Smooth muscle cell (in vitro differentiated cells): ENCODE measurements around the gene RPS6KB2. TPM values are rescaled to one million over a fixed set of nuclear protein-coding genes. Genes with fewer than 3 reads are reported as not detected.

Source experiments
- DNase-seq: peaks from one replicate; lab custom pipeline; 2025; ENCODE audit not compliant: unreplicated experiment; lab: John Stamatoyannopoulos, UW
- H2AFZ ChIP-seq: fragments of 200-600 bp; sonication (generic); 2 replicates; pipeline ENCODE4 v1.6.0; 2016; ENCODE audit warnings: antibody characterized with exemption, low read depth, mild to moderate bottlenecking
- H3F3A ChIP-seq: fragments of 200-600 bp; sonication (generic); 2 replicates; pipeline ENCODE4 v1.6.0; 2017; ENCODE audit warnings: antibody characterized with exemption, low read depth
- H3K27ac ChIP-seq: fragments of 200-600 bp; sonication (generic); 2 replicates; pipeline ENCODE4 v1.5.1; 2016; ENCODE audit warnings: low read depth, mild to moderate bottlenecking
- H3K27me3 ChIP-seq: fragments of 200-600 bp; sonication (generic); 2 replicates; pipeline ENCODE4 v1.6.1; 2016; ENCODE audit warnings: low read depth, mild to moderate bottlenecking
- H3K36me3 ChIP-seq: fragments of 200-600 bp; sonication (generic); 2 replicates; pipeline ENCODE4 v1.5.1; 2016; ENCODE audit warnings: low read depth
- H3K4me1 ChIP-seq: fragments of 200-600 bp; sonication (generic); 2 replicates; pipeline ENCODE4 v1.5.1; 2016; ENCODE audit warnings: low read depth
- H3K4me2 ChIP-seq: fragments of 200-600 bp; sonication (generic); 2 replicates; pipeline ENCODE4 v1.6.0; 2016; ENCODE audit warnings: mild to moderate bottlenecking
- H3K4me3 ChIP-seq: fragments of 200-600 bp; sonication (generic); 2 replicates; pipeline ENCODE4 v1.5.1; 2016; ENCODE audit warnings: mild to moderate bottlenecking
- H3K79me2 ChIP-seq: fragments of 200-600 bp; sonication (generic); 2 replicates; pipeline ENCODE4 v1.6.0; 2016; ENCODE audit warnings: low read depth, mild to moderate bottlenecking
- H3K9ac ChIP-seq: fragments of 200-600 bp; sonication (generic); 2 replicates; pipeline ENCODE4 v1.6.0; 2016; ENCODE audit warnings: low read depth
- H3K9me3 ChIP-seq: fragments of 200-600 bp; sonication (generic); replicated peaks from 2 replicates; pipeline ENCODE4 v1.5.1; 2016; ENCODE audit warnings: low read depth
- H4K20me1 ChIP-seq: fragments of 200-600 bp; sonication (generic); 2 replicates; pipeline ENCODE4 v1.6.0; 2016; ENCODE audit warnings: low read depth
- WGBS: methylation state at CpG from one replicate; pipeline ENCODE4 v1.1.7; 2016; ENCODE audit warnings: low lambda C conversion rate; 5-methylcytosine and 5-hydroxymethylcytosine counted together
- polyA plus RNA-seq: library from polyadenylated mRNA; unstranded; fragments of >200 nt; fragmentation: Nextera tagmentation; extraction: Ambion mirVana; gene quantifications from 2 replicates; pipeline ENCODE4 v1.2.1, GENCODE V29; 2016
- total RNA-seq: library from RNA; depleted of rRNA; stranded (reverse); fragments of >200 nt; gene quantifications from 2 replicates; pipeline ENCODE4 v1.2.3, GENCODE V29; 2014
- TF ChIP-seq, protein P1 (sequence below): fragments of 200-600 bp; sonication (generic); IDR thresholded peaks from 2 replicates; pipeline ENCODE4 v1.5.1; 2017; ENCODE audit warnings: borderline replicate concordance, mild to moderate bottlenecking, antibody characterized with exemption; ENCODE audit not compliant: insufficient read depth, poor library complexity, severe bottlenecking

The RPS6KB2 gene
- total and polyA plus RNA-seq, 2 experiments from 2014 or later, result 66.5 to 107 TPM

DNA sequence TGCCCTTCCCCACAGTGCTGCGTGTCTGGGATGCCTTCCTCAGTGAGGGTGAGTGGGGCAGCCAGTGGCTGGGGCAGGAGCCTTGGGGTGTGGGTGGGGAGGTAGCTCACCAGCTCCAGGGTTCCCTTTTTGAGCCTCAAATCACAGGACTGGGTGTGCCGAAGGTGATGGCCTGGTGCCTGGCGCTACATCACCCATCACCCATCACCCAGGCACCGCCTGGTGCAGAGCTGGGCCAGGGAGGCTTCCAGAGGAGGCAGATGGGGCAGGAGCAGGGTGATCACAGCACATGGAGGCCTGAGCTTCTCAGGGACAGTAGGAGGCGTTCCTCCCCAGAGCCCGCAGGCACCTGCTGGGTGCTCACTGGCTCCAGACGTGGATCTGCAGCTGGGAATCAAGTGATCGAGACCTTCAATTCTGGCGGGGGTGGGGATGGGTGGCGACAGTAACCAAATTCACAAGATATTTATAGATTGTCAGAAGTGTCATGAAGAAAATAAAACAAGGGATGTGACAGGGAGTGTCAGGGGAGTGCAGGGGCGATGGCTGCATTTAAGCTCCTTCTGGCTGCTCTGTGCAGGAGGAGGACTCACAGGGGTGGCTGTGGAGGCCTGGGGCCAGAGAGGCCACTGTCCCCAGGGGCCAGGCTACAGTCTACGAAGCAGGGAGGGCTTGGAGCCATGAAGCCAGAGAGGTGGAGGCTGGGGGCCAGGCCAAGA is 21.2 kb upstream of the RPS6KB2 start:
- H3K4me2 ChIP-seq, result no peak overlapping the region
- no peak for DNase-seq
- no peaks in the 10 kb centered on the region for H3K36me3 ChIP-seq
- H3F3A ChIP-seq, result no peaks in the 10 kb centered on the region
- peaks cover 6% of the 10 kb centered on the region for H3K4me1 ChIP-seq
- WGBS, result 81% methylated on average over 12 of the region's 12 CpGs
- H3K27ac ChIP-seq, result no peak overlapping the region
- H3K79me2 ChIP-seq, result no peaks in the 10 kb centered on the region
- peaks cover 5% of the 10 kb centered on the region for H3K27me3 ChIP-seq
- no peak overlapping the region for H3K4me3 ChIP-seq
- H3K9me3 ChIP-seq, result no peaks in the 10 kb centered on the region
- H4K20me1 ChIP-seq, result no peaks in the 10 kb centered on the region
- TF ChIP-seq, protein P1, sequence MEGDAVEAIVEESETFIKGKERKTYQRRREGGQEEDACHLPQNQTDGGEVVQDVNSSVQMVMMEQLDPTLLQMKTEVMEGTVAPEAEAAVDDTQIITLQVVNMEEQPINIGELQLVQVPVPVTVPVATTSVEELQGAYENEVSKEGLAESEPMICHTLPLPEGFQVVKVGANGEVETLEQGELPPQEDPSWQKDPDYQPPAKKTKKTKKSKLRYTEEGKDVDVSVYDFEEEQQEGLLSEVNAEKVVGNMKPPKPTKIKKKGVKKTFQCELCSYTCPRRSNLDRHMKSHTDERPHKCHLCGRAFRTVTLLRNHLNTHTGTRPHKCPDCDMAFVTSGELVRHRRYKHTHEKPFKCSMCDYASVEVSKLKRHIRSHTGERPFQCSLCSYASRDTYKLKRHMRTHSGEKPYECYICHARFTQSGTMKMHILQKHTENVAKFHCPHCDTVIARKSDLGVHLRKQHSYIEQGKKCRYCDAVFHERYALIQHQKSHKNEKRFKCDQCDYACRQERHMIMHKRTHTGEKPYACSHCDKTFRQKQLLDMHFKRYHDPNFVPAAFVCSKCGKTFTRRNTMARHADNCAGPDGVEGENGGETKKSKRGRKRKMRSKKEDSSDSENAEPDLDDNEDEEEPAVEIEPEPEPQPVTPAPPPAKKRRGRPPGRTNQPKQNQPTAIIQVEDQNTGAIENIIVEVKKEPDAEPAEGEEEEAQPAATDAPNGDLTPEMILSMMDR, result no peak
- H3K9ac ChIP-seq, result no peak overlapping the region
- H2AFZ ChIP-seq, result no peak overlapping the region

DNA sequence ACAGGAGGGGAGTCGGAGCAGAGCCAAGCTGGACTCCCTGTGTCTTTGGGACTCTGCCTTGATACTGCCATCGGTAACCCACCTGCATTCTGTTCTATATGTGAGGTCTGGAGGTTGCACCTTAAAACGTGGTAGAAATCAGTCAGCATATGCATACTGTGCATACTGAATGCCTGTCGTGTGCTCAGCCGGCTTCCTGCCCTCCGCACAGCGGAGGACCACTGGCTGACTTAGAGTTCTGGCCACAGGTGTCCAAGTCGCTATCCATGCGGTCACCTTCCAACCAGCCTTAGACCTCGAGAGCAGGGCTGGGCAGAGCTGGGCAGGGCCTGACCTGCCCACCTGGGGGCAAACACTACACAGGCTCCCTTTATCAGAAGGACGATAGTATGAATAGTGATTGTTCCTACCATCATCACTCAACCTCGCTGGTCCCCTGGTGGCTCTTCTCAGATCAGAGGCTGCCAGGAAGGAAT is 20.6 kb upstream of the RPS6KB2 start:
- WGBS, result 83% methylated on average over 12 of the region's 12 CpGs
- Histone ChIP-seq H4K20me1 (no peaks in the 10 kb centered on the region), H3K4me1 (peaks cover 6% of the 10 kb centered on the region), H3K4me3 (no peak overlapping the region), H3K27ac (no peak overlapping the region), H3K27me3 (peaks cover 10% of the 10 kb centered on the region), H3K36me3 (no peaks in the 10 kb centered on the region), H3K4me2 (no peak overlapping the region), H3K9ac (no peak overlapping the region), H2AFZ (no peak overlapping the region), H3K79me2 (no peaks in the 10 kb centered on the region), H3F3A (no peaks in the 10 kb centered on the region), H3K9me3 (no peaks in the 10 kb centered on the region)
- TF ChIP-seq, protein P1, result no peak
- no peak for DNase-seq

- Histone ChIP-seq H3K4me2 (no peak overlapping the region), H3K9ac (no peak overlapping the region), H3K9me3 (no peaks in the 10 kb centered on the region), H3K27me3 (peaks cover 12% of the 10 kb centered on the region), H3K27ac (no peak overlapping the region), H2AFZ (no peak overlapping the region), H3K79me2 (no peaks in the 10 kb centered on the region), H3F3A (no peaks in the 10 kb centered on the region), H3K4me1 (peaks cover 6% of the 10 kb centered on the region), H3K4me3 (no peak overlapping the region), H3K36me3 (no peaks in the 10 kb centered on the region), H4K20me1 (no peaks in the 10 kb centered on the region)
- DNase-seq, result no peak
- WGBS, result 92% methylated on average over 18 of the region's 18 CpGs
- TF ChIP-seq, protein P1, result no peak
Observed at GRCh38 chr11:67408437-67409200, 19.7 kb upstream of the RPS6KB2 start.
